HG02884 (cell line): ENCODE measurements around the gene S100A2.
"Not testable (repeated sequence)": the region's sequence is repeated elsewhere in the genome, so short reads cannot be mapped to it uniquely, and the experiment has no call there.

Source experiments
- ATAC-seq: cut with Tn5 transposase; IDR thresholded peaks from one replicate; pipeline ENCODE4 v1.9.1; 2021; ENCODE audit warnings: mild to moderate bottlenecking, moderate library complexity; ENCODE audit not compliant: unreplicated experiment

S100A2 gene

DNA sequence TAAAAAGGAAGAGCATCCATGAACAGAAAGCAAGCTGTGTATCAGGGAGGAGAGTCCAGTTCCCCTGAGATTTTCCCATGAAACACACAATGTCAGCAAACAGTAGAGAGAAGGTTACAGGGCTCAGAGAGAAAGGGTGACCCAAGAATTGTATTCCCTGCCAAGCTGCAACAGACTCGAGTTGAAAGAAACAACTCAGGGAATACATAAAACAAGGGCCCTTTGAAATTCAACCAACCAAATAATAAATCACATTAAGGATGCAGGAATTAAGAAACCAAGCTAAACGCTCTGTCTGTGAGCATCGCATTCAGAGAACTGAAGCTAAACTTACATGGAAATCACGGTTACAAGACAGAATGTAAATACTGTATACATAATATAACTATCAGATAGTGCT lies 27.1 kb upstream of the S100A2 start:
- no peak for ATAC-seq

DNA sequence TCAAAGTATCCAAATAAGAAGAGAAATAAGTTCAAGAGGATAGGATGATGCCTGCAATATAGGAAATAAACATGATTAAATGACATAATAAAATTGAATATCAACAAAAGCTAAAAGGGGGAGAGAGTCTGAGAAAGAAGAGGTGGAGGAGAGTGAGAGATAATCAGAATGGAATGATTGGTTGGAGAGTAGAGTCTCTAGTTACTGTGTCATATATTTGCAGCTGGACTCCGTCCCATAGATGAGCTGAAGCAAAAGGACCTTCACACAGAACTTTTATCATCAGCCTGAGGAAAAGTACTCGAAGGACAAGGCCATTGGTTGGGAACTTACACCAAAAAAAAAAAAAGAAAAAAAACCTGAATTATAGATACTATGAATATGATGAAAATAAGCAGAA lies 22.8 kb upstream of the S100A2 start:
- ATAC-seq, result no peak

DNA sequence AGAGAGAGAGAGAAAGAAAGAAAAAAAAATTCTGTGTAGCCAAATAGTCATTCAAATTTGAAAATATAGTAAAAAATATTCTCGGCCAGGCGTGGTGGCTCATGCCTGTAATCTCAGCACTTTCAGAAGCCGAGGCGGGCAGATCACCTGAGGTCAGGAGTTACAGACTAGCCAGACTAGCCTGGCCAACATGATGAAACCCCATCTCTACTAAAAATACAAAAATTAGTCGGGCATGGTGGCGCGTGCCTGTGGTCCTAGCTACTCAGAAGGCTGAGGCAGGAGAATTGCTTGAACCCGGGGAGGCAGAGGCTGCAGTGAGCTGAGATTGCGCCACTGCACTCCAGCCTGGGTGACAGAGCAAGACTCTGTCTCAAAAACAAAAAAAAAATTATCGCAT lies 22.4 kb upstream of the S100A2 start:
- ATAC-seq, result not testable (repeated sequence)

DNA sequence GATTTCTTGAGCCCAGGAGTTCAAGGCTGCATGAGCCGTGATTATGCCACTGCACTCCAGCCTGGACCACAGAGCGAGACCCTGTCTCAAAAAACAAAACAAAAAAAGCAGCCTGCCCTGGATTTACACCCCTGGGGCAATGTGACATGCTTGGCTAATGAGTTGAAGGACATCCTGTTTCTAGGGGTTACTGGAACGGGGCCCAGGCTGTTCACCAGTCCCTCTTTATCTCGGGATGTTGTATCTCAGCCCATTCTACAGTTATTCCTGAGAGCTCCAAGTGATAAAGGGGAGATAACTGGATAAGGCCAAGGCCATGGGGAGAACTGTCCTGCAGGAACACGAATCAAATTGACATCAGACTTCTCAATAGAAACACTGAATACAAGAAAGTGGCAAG lies 21.7 kb upstream of the S100A2 start:
- no peak for ATAC-seq

DNA sequence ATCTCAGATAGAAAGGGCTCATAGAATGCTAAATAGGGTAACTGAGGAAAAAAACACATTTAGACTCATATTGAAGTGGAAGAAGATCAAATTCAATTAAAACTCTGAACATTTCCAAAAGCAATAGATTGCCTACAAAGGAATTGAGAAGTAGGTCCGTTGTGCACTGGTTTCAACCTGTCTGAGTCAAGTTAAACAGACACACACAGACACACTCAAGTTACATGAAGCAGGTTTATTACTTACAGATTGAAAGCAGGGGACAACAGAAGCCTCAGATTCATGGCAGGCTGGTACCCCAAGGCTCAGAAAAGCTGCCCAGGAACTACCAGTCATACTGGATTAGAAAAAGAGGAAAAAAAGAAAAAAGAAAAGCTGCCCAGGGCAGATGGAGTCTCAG lies 20.7 kb upstream of the S100A2 start:
- no peak for ATAC-seq

DNA sequence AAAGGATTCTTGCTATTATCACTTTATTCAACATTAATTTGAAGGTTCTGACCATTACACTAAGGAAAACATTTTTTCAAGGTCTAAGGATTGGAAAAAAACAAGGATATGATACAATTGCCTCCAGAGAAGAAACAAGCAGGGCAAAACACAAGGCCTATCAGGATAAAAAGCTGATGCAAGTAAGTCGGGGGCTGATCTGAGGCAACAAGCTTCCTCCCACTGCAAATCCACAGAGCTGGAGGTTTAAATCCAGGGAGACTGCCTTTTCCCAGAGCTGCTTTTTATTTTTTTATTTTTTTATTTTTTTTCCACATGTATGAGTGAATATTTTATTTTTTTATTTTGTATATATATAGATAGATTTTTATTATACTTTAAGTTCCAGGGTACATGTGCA lies 19.4 kb upstream of the S100A2 start:
- ATAC-seq, result no peak

DNA sequence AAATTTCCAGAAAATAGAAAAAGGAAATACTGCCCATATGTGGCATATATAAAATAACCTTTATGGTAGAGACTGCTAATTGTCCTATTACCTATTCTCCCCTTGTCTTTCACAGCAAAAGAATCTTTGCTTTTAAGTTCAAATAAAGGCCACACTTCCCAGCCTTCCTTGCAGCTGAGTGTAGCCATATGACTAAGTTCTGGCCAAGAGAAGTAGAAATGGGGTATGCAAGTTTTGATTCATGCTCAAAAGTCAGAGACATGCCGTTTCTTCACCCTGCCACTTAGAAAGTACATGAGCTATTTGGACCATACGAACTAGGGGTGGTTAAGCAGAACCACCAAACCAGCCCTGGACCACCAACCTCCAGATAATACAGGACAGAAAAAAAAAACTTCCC lies 18.3 kb upstream of the S100A2 start:
- ATAC-seq, result no peak

DNA sequence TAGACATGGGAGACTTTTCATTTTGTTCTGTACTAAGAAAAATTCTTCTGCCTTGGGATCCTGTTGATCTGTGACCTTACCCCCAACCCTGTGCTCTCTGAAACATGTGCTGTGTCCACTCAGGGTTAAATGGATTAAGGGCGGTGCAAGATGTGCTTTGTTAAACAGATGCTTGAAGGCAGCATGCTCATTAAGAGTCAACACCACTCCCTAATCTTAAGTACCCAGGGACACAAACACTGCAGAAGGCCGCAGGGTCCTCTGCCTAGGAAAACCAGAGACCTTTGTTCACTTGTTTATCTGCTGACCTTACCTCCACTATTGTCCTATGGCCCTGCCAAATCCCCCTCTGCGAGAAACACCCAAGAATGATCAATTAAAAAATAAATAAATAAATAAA lies 17.9 kb upstream of the S100A2 start:
- not testable (repeated sequence) for ATAC-seq

DNA sequence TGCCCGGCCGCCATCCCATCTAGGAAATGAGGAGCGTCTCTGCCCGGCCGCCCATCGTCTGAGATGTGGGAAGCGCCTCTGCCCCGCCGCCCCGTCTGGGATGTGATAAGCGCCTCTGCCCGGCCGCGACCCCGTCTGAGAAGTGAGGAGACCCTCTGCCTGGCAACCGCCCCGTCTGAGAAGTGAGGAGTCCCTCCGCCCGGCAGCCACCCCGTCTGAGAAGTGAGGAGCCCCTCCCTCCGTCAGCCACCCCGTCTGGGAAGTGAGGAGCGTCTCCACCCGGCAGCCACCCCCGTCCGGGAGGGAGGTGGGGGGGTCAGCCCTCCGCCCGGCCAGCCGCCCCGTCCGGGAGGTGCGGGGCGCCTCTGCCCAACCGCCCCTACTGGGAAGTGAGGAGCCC lies 17.2 kb upstream of the S100A2 start:
- not testable (repeated sequence) for ATAC-seq

DNA sequence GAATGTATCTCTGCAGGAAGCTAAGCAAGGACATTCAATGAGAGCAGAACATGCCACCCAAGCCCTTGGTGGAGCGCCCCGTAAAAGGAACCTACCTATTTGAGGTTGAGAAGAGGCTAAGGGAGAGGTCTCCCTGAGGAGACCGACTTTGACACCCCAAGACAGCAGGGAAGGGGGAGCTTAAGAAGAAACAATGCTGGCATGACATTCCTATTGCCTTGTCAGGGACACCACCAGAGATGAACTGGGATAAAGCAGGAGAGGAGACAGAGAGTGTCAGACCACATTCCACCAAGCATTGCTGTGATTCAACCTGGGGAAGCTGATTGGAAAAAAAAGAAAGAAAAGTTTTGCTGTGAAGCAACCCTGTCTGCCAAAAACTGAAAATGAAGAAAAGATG lies 13.3 kb upstream of the S100A2 start:
- no peak for ATAC-seq

DNA sequence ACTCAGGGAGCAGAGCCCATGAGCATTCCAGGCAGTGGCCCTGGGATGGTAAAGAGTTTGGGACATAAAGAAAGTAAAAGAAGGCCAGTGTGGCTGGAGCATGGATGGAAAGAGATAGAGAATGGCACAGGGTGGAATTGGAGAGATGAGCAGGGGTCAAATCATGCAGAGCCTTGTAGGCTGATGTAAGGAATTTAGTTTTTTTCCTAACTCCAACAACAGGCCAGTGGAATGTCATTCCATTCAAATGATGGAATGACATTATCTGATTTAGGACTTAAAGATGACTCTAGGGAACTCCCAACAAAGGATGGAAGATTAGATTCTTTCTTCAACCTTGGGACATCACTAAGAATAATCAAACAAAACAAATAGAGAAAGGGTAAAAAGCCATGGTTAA lies 12.8 kb upstream of the S100A2 start:
- ATAC-seq, result no peak

DNA sequence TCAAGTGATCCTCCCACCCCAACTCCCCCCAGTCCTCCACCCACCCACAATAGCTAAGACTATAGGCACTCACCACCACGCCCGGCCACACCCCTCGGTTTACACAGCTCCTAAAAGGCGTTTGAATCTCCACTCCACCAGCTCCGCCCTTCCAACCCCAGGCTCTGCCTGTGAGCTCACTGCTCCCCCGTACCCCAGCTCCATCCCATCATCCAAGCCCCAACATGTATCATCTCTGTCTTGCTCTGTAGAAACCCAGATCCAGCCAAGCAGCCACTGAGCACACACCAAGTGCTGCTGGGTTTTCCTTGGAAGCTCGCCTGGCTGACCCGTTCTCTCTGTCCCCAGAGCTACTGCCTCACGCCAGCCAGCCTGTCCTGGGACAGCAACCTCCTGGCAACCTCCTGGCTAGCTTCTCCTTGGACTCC lies 12.0 kb upstream of the S100A2 start:
- no peak for ATAC-seq

DNA sequence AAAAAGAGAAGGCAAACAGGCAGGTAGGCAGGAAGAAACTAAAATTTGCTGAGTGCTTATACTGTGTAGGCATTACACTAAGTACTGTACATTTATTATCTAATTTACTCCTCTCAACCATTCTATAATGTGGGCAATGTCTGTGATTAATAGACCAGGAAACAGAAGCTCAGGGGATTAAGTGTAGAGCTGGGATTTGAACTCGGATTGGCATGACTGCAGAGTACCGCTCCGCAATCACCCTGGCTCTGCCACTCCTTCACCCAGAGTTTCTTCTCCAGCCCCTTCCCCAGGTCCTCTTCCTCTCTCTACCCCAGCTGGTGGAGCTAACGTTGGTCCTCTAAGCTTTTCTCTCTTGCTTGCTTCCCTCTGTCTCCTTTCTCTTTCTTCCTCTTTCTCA lies 11.5 kb upstream of the S100A2 start:
- no peak for ATAC-seq

DNA sequence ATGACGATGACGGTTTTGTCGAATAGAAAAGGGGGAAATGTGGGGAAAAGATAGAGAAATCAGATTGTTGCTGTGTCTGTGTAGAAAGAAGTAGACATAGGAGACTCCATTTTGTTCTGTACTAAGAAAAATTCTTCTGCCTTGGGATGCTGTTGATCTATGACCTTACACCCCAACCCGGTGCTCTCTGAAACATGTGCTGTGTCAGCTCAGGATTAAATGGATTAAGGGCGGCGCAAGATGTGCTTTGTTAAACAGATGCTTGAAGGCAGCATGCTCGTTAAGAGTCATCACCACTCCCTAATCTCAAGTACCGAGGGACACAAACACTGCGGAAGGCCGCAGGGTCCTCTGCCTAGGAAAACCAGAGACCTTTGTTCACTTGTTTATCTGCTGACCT lies 9.9 kb upstream of the S100A2 start:
- not testable (repeated sequence) for ATAC-seq

DNA sequence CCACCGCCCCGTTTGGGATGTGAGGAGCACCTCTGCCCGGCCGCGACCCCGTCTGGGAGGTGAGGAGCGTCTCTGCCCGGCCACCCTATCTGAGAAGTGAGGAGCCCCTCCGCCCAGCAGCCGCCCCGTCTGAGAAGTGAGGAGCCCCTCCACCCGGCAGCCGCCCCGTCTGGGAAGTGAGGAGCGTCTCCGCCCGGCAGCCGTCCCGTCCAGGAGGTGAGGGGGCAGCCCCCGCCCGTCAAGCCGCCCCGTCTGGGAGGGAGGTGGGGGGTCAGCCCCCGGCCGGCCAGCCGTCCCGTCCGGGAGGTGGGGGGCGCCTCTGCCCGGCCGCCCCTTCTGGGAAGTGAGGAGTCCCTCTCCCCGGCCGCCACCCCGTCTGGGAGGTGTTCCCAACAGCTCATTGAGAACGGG lies 9.4 kb upstream of the S100A2 start:
- not testable (repeated sequence) for ATAC-seq

DNA sequence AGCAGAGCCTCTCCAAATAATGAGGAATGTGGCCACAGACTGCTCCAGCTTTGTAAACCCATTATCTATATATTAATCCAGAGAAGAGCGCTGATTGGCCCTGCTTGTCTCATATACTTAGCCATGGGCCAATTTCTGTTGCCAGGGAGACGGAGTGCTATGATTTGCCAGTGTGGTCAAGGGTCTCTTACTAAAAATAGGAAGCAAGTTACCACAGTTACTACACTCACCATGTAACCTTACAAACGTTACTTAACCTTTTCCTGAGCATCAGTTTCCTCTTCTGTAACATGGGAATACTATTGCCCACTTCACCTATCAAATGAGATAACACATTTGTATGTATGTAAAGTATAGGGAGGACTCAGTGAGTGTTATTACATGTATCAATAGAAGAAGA lies 7.7 kb upstream of the S100A2 start:
- ATAC-seq, result no peak

DNA sequence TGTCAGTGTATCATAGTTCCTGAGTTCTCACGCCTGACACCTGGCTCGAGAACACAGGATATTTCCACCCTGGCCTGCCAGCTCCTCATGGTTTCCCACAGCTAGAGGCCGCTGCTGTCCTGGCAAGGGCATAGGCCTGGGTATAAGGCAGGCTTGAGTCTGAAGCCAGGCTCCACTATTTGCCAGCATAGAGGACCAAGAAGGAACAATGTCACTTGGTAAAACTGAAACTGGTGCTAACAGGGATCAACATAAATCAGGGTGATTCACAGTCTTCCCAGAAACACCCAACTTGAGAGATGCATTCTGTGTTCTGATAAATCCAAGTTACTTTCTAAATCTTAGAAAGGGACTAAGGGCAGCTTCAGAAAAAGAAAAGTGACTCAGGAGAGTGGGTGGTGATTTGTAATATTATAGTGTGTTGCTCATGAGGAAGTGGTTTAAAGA lies 6.9 kb upstream of the S100A2 start:
- no peak for ATAC-seq

DNA sequence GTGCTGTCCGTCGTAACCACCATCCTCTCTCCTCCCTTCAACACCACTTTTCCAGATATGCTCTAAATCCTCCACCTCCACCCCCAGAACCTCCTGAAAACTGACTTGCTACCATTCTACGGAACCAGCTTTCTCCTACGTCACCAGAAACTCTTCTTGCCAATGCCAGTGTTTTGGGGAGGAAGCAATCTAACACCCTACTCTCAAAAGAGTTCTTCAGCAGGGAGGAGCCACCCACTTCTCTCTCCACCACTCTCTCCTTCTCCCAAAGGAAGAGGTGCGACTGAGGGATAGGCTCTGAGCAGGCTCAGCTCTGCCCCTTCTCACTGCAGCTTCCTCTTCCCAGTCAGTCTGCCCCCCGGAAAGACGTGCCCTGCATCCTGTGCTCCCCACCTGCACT lies 6.1 kb upstream of the S100A2 start:
- ATAC-seq, result no peak

DNA sequence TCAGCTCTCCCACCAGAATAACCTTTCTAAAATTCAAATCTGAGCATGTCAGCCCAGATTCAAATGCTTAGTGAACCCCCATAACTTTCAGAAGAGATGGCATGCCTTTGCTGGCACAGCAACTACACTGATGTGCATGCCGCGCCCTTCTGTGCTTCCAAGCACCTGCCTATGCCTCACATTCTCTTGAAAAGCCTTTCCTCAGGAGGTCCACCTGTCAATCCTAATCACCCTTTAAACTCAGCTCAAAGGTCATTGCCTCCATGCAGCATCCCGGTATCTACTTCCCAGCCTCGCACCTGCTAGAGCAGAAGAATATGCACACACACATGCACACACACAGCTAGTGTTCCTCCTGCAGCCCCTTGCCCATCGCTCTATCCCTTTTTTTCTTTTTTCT lies 5.2 kb upstream of the S100A2 start:
- no peak for ATAC-seq

DNA sequence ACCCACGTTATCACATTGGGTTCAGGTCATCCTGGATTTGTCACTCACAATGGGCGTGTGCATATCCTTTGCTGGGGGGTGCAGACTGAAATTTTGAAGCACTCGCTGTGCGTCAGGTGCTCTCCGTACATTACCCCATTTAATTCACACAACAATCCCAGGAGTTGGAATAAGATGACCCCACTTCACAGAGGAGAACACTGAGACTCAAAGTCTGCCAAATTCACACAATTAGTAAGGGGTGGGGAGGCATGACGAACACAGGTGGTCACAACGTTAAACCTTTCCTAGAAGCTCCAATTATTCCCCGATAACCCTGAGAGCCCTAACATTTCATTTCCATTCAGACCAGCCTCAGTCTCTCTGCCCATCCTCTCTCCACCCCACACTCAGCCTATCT lies 3.8 kb upstream of the S100A2 start:
- ATAC-seq, result no peak

DNA sequence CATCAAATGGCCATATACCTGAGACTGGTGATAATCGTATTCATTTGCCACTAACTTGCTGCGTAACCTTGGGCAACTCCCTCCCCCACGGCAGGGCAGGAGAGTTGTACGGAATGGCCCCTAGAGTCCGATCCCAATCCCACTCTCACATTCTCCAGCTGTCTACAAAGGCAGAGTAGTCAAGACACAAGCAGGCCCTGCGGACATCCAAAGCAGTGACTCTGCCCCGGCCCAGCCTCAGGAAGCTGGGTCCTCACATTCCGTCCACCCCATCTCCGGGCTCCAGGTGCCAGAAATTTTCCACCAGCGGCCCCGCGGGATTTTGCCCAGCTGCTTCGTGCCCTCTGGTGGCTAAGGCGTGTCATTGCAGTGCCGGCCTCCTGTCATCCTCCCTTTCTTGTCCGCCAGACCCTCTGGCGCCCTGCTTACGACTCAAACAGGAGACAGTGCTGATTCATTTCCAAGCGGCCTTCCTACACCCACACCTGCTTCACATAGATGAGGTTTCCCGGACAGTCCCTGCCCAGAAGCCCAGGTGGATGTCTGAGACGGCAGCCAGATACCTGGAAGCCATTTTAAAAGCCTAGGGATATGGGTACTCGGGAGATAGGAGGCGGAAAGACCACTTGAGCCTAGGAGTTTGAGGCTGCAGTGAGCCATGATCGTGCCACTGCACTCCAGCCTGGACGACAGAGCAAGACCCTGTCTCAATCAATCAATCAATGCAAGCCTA lies 2.9 kb upstream of the S100A2 start:
- ATAC-seq, result no peak

DNA sequence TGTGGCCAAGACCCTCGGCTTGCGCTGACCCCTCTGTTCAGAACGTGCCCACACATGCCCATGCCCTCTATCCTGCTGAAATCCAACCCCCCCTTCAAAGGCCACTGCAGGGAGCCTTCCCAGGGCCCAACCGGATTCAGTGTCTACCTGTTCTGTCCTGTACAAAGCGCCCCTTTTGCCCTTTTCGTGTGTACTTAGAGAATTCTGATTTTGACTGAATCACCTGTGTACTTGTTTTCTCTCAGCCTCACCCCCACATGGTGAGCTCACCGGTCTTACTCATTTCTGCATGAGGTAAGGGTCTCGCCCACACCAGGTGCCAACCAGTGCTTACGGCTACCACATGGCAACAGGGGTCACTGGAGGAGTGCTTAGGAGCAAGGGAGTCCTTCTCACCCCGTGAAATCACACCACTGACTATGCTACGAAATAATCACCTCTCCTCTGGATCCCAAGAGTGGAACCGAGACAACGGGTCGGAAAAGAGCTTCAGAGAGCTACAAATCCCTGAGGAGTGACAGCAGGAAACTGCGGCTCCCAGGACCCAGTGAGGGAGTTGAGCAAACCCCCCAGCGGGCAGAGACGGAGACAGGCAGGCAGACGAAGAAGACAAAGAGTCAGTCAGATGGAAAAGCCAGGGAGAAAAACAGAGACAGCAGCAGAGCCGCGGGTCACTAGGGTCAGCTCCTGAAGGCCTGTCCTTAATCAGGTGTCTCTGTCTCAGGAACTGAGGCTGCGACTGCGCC lies 2.1 kb upstream of the S100A2 start:
- ATAC-seq, result no peak
